ENCODE measurements around the gene CPVL. TPM values are rescaled to one million over a fixed set of nuclear protein-coding genes. Genes with fewer than 3 reads are reported as not detected.

Gene CPVL
- total RNA-seq, 1 donor from 2014 or later, result 30.2 TPM

DNA sequence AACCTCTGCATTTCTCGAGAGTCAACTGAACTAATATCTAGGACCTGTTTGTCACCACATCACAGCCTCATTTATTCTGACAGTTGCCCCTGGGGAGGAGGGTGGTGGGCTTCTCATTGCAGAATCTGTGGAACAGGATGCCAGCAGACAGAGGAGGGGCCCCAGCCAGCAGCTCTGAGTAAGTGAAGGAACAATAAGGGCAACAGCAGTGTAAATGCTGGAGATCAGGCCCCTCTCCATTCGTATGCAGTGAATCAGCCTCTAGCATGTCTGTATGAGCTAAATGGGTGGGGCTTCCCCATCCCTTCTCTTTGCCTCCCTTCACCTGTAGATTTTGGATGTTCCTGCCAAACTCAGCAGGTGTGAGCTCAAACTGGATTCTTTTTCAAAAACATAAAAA lies 7.7 kb upstream of the CPVL start:
- H3K4me3 Mint-ChIP-seq, result no peak overlapping the region
- TF ChIP-seq, protein P1, sequence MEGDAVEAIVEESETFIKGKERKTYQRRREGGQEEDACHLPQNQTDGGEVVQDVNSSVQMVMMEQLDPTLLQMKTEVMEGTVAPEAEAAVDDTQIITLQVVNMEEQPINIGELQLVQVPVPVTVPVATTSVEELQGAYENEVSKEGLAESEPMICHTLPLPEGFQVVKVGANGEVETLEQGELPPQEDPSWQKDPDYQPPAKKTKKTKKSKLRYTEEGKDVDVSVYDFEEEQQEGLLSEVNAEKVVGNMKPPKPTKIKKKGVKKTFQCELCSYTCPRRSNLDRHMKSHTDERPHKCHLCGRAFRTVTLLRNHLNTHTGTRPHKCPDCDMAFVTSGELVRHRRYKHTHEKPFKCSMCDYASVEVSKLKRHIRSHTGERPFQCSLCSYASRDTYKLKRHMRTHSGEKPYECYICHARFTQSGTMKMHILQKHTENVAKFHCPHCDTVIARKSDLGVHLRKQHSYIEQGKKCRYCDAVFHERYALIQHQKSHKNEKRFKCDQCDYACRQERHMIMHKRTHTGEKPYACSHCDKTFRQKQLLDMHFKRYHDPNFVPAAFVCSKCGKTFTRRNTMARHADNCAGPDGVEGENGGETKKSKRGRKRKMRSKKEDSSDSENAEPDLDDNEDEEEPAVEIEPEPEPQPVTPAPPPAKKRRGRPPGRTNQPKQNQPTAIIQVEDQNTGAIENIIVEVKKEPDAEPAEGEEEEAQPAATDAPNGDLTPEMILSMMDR (conservative IDR thresholded peaks at IDR 0.05), result no peak
- H3K27me3 Mint-ChIP-seq, result peaks cover 8% of the 10 kb centered on the region
- no peaks in the 10 kb centered on the region for H3K36me3 Mint-ChIP-seq
- no peaks in the 10 kb centered on the region for H3K9me3 Mint-ChIP-seq
- peaks cover 9% of the 10 kb centered on the region for H3K4me1 Mint-ChIP-seq (ENCODE audit: unreplicated experiment)
- no peak for DNase-seq (ENCODE audit: extremely low spot score, unreplicated experiment)
- no peak overlapping the region for H3K27ac Mint-ChIP-seq

DNA sequence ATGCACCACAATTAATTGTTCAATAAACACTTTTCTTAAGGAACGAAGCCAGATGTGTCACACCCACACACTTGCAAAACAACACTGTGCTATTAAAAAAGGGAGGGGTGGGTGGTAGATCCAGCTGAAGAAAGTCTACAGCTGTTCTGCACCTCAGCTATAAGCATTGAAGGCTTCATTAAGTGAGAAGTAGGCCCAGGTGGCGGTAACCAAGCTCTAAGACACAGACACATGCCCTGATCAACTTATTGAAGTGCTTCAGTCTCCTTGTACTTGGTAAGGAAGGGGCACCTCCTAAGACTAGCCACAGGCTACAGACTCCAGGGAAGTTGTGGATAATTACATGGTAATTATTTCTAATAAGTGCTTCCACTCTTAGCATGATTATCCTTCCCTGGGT lies 4.5 kb upstream of the CPVL start:
- Mint-ChIP-seq H3K4me3 (no peak overlapping the region), H3K4me1 (ENCODE audit: unreplicated experiment) (peaks cover 12% of the 10 kb centered on the region), H3K27ac (no peak overlapping the region), H3K27me3 (peaks cover 21% of the 10 kb centered on the region), H3K9me3 (no peaks in the 10 kb centered on the region), H3K36me3 (no peaks in the 10 kb centered on the region)
- TF ChIP-seq, protein P1 (conservative IDR thresholded peaks at IDR 0.05), result no peak
- DNase-seq (ENCODE audit: extremely low spot score, unreplicated experiment), result no peak

DNA sequence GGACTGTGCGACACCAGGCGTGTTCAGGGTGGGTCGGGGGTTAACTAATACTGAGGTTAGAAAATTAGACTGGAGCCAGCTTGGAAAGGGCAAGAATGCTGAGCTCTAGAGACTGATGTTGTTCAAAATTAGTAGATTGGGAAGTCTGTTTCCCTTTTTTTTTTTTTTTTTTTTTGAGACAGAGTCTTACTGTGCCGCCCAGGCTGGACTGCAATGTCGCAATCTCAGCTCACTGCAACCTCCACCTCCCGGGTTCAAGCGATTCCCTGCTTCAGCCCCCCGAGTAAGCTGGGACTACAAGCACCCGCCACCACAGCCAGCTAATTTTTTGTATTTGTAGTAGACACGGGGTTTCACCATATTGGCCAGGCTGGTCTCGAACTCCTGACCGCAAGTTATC lies 2.7 kb upstream of the CPVL start:
- TF ChIP-seq, protein P1 (conservative IDR thresholded peaks at IDR 0.05), result no peak
- DNase-seq (ENCODE audit: extremely low spot score, unreplicated experiment), result no peak
- H3K9me3 Mint-ChIP-seq, result no peaks in the 10 kb centered on the region
- no peak overlapping the region for H3K27ac Mint-ChIP-seq
- H3K4me1 Mint-ChIP-seq (ENCODE audit: unreplicated experiment), result peaks cover 14% of the 10 kb centered on the region
- H3K36me3 Mint-ChIP-seq, result no peaks in the 10 kb centered on the region
- H3K4me3 Mint-ChIP-seq, result no peak overlapping the region
- peaks cover 32% of the 10 kb centered on the region for H3K27me3 Mint-ChIP-seq

DNA sequence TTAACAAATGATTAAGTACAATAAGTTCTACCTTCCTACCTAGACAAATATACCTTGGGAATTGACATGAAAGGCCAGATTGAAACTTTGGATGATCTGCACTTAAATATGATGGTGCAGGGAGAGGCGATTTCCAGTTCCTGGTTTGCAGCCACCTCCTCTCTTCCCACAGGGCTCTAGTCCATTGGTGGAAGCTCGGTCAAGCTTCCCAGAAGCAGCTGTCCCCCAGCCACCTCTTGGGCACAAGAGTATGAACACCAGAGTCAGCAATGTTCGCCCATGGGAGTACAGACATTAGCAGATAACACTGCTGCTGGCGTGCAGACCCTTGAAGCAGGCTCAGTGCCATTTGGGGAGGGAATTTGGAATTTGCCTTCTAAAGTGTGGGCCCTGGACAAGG lies 1.5 kb upstream of the CPVL start:
- TF ChIP-seq, protein P1 (conservative IDR thresholded peaks at IDR 0.05), result no peak

DNA sequence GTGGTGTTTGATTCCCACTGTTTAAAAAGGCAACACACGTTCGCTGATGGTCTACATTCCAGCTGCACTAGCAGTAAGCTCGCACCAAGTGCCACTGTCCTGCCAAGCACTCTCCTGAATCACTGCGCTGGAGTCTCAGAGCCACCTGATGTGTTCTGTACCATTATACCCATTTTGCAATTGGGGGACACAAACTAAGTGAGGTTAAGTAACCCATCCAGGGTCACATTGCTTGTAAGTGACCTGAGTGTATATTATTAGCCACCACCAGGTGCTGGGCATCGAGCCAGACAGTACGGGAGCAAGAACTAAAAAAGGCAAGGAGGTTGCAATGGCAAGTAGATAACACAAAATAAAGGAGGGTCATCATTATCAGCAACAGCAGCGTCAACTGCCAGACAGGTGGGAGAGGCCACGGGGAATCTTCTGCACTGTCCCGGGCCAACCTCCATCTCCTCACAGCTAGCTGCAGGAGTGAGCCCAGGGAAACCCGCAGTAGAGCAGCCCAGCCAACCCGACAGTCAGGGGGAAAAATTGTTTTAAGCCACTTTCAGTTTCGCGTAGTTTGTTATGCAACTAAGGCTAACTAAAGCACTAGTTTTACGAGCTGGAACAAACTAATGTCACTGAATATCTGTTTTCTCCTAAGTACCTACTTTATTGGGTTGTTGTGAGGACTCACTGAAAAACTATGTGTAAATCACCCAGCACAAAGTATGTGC lies 712 bp upstream of the CPVL start:
- DNase-seq (ENCODE audit: extremely low spot score, unreplicated experiment), result no peak
- Mint-ChIP-seq H3K27me3 (peaks cover 40% of the 10 kb centered on the region), H3K9me3 (no peaks in the 10 kb centered on the region), H3K27ac (peak overlapping the region; percentile 57), H3K4me1 (ENCODE audit: unreplicated experiment) (peaks cover 14% of the 10 kb centered on the region), H3K4me3 (peak overlapping the region; percentile 97), H3K36me3 (no peaks in the 10 kb centered on the region)
- TF ChIP-seq, protein P1 (conservative IDR thresholded peaks at IDR 0.05), result peak; percentile 56

More for the DNA sequence above, 1.5 kb upstream of the CPVL start:
- Mint-ChIP-seq H3K36me3 (no peaks in the 10 kb centered on the region), H3K4me1 (ENCODE audit: unreplicated experiment) (peaks cover 14% of the 10 kb centered on the region), H3K4me3 (no peak overlapping the region), H3K9me3 (no peaks in the 10 kb centered on the region), H3K27me3 (peaks cover 37% of the 10 kb centered on the region), H3K27ac (no peak overlapping the region)
- no peak for DNase-seq (ENCODE audit: extremely low spot score, unreplicated experiment)
